Stimulated activated naive CD8-positive, alpha-beta T cell treated with anti-CD3 and anti-CD28 coated beads, Interleukin-15, amount 100 ng/mL, for 72 hours (primary cell): Measurements from ENCODE around the gene IFFO2.

Experiments used
- ATAC-seq: fragments of 150-1000 bp; cut with Tn5 transposase; 2 replicates; pipeline ENCODE4 v1.10.0; 2021; ENCODE audit warnings: mild to moderate bottlenecking, moderate library complexity
- DNase-seq, 2 donors: peaks; one replicate each; pipeline ENCODE4 v3.0.0; 2021 to 2022
- H3K27ac Mint-ChIP-seq, 2 donors: one replicate each; pipeline ENCODE4 v1.8.0; 2022; ENCODE audit warnings: mild to moderate bottlenecking in 2 of 2, mixed read lengths in 2 of 2, moderate library complexity in 2 of 2
- H3K27me3 Mint-ChIP-seq: one replicate; pipeline ENCODE4 v1.8.0; 2022; ENCODE audit warnings: mixed read lengths
- H3K4me1 Mint-ChIP-seq: one replicate; pipeline ENCODE4 v1.8.0; 2022; ENCODE audit warnings: mild to moderate bottlenecking, mixed read lengths
- H3K4me3 Mint-ChIP-seq, 2 donors: one replicate each; pipeline ENCODE4 v1.8.0; 2022; ENCODE audit warnings: mild to moderate bottlenecking in 2 of 2, mixed read lengths in 2 of 2, moderate library complexity in 1 of 2
- H3K9me3 Mint-ChIP-seq, 2 donors: one replicate each; pipeline ENCODE4 v1.8.0; 2022; ENCODE audit warnings: mixed read lengths in 2 of 2

The IFFO2 gene

DNA sequence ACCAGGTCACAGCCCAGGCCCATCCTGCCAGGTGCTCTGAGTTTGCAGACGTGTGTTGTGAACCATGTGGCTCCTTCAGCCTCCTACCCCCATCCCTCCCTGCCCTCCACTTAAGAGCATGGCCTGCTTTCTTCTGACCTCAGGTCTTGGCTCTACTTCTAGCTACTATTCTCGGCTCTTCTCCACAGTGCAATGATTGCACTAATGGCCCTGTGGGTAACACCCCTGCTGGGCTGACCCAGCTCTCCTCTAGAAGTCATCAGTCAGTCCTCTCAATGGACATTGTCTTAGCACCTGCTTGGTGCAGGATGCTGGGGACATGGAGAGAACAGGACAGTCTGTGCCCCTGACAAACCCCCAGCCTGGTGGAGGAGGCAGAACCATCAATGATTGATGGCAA, 22.2 kb upstream of the IFFO2 start:
- Mint-ChIP-seq H3K27me3 (peaks cover 35% of the 10 kb centered on the region), H3K27ac (no peak overlapping the region), H3K9me3 (peaks cover 23 to 28% of the 10 kb centered on the region in 2 donors), H3K4me3 (no peak overlapping the region), H3K4me1 (no peaks in the 10 kb centered on the region)
- ATAC-seq = no peak
- DNase-seq = no peak

DNA sequence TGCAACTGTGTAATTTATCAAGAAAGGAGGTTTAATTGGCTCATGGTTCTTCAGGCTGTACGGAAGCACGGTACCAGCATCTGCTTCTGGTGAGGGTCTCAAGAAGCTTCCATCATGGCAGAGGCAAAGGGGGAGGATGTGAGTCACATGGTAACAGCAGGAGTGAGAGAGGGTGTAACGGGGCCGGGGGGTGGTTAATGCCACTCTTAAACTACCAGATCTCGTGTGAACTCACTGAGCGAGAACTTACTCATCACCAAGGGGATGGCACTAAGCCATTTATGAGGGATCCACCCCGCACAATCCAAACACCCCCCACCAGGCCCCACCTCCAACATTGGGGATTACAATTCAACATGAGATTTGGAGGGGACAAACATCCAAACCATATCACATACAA, 21.0 kb upstream of the IFFO2 start:
- no peak for ATAC-seq
- H3K9me3 Mint-ChIP-seq = peaks cover 23 to 28% of the 10 kb centered on the region in 2 donors
- DNase-seq = no peak
- H3K4me3 Mint-ChIP-seq = no peak overlapping the region
- H3K27ac Mint-ChIP-seq = no peak overlapping the region
- H3K27me3 Mint-ChIP-seq = peaks cover 42% of the 10 kb centered on the region
- H3K4me1 Mint-ChIP-seq = peaks cover 11% of the 10 kb centered on the region

GRCh38 chr1:18976096-18976495, 19.6 kb upstream of the IFFO2 start:
- H3K27me3 Mint-ChIP-seq = peaks cover 36% of the 10 kb centered on the region
- DNase-seq (no peak), ATAC-seq (no peak)
- H3K9me3 Mint-ChIP-seq = peaks cover 15 to 17% of the 10 kb centered on the region in 2 donors
- H3K27ac Mint-ChIP-seq = no peak overlapping the region
- H3K4me3 Mint-ChIP-seq = no peak overlapping the region
- peaks cover 12% of the 10 kb centered on the region for H3K4me1 Mint-ChIP-seq

GRCh38 chr1:18974606-18975005, 18.1 kb upstream of the IFFO2 start:
- H3K4me3 Mint-ChIP-seq = no peak overlapping the region
- peaks cover 12% of the 10 kb centered on the region for H3K4me1 Mint-ChIP-seq
- ATAC-seq = no peak
- H3K9me3 Mint-ChIP-seq = peaks cover under 1 to 2% of the 10 kb centered on the region in 2 donors
- peaks cover 22% of the 10 kb centered on the region for H3K27me3 Mint-ChIP-seq
- no peak overlapping the region for H3K27ac Mint-ChIP-seq
- DNase-seq = no peak

DNA sequence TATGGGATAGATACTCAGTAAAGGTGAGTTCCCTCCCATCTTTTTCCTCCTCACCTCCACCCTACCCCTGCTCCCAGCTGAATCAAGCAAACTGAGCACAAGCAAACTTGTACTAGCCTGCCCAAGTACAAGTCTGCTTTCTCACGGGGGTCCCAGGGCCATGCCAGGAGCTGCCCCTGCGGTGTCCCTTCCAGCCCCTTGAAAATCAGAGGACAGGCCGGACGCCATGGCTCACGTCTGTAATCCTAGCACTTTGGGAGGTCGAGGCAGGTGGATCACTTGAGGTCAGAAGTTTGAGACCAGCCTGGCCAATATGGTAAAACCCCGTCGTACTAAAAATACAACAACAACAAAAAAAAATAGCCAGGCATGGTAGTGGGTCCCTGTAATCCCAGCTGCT, 17.5 kb upstream of the IFFO2 start:
- Mint-ChIP-seq H3K27me3 (peaks cover 16% of the 10 kb centered on the region), H3K4me3 (no peak overlapping the region), H3K27ac (no peak overlapping the region), H3K4me1 (peaks cover 12% of the 10 kb centered on the region), H3K9me3 (no peaks in the 10 kb centered on the region)
- no peak for DNase-seq
- no peak for ATAC-seq

- Mint-ChIP-seq H3K27ac (no peak overlapping the region), H3K27me3 (peaks cover 11% of the 10 kb centered on the region)
Measured at GRCh38 chr1:18973446-18973955, 17.0 kb upstream of the IFFO2 start.

GRCh38 chr1:18972991-18973390, 16.5 kb upstream of the IFFO2 start:
- H3K27me3 Mint-ChIP-seq = peaks cover 10% of the 10 kb centered on the region
- peaks cover 12% of the 10 kb centered on the region for H3K4me1 Mint-ChIP-seq
- DNase-seq (no peak), ATAC-seq (no peak)
- H3K27ac Mint-ChIP-seq = no peak overlapping the region
- no peak overlapping the region for H3K4me3 Mint-ChIP-seq
- H3K9me3 Mint-ChIP-seq = peaks cover 0 to 3% of the 10 kb centered on the region in 2 donors

More at GRCh38 chr1:18973446-18973955, 17.0 kb upstream of the IFFO2 start:
- no peak for DNase-seq
- Mint-ChIP-seq H3K4me3 (no peak overlapping the region), H3K4me1 (peaks cover 12% of the 10 kb centered on the region), H3K9me3 (peaks cover 0 to 2% of the 10 kb centered on the region in 2 donors)
- no peak for ATAC-seq

GRCh38 chr1:18972531-18972930, 16.1 kb upstream of the IFFO2 start:
- DNase-seq (no peak), ATAC-seq (peak; percentile 49)
- Mint-ChIP-seq H3K9me3 (peaks cover 0 to 3% of the 10 kb centered on the region in 2 donors), H3K4me3 (no peak overlapping the region), H3K27ac (peak overlapping the region in 1 of 2 donors; percentile 93), H3K27me3 (peaks cover 10% of the 10 kb centered on the region), H3K4me1 (peaks cover 12% of the 10 kb centered on the region)

GRCh38 chr1:18970762-18971161, 14.3 kb upstream of the IFFO2 start:
- DNase-seq (no peak), ATAC-seq (no peak)
- Mint-ChIP-seq H3K27me3 (peaks cover 10% of the 10 kb centered on the region), H3K4me1 (peaks cover 18% of the 10 kb centered on the region), H3K27ac (no peak overlapping the region), H3K9me3 (peaks cover 0 to 3% of the 10 kb centered on the region in 2 donors), H3K4me3 (no peak overlapping the region)

DNA sequence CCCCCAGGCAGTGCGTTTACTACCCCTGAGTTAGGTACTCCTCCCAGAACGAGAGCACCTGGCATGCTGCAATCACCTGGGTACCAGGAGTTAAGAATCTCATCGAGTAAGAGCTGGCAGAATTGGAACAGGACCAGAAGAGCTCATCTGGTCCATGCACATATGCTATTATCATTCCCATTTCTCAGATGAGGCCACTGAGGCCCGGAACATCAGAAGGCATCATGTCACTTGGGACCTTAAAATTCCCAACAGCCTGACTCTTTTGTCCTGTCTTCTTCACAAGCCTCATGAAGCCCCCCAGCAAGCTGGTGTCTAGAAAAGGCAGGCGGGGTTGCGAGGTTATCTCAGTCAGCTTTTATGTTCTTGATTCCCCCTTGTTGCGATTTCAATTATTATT, 13.9 kb upstream of the IFFO2 start:
- H3K27ac Mint-ChIP-seq = no peak overlapping the region
- H3K4me1 Mint-ChIP-seq = peaks cover 22% of the 10 kb centered on the region
- peaks cover 10% of the 10 kb centered on the region for H3K27me3 Mint-ChIP-seq
- H3K4me3 Mint-ChIP-seq = no peak overlapping the region
- DNase-seq = no peak
- ATAC-seq = no peak
- H3K9me3 Mint-ChIP-seq = peaks cover 0 to 3% of the 10 kb centered on the region in 2 donors

DNA sequence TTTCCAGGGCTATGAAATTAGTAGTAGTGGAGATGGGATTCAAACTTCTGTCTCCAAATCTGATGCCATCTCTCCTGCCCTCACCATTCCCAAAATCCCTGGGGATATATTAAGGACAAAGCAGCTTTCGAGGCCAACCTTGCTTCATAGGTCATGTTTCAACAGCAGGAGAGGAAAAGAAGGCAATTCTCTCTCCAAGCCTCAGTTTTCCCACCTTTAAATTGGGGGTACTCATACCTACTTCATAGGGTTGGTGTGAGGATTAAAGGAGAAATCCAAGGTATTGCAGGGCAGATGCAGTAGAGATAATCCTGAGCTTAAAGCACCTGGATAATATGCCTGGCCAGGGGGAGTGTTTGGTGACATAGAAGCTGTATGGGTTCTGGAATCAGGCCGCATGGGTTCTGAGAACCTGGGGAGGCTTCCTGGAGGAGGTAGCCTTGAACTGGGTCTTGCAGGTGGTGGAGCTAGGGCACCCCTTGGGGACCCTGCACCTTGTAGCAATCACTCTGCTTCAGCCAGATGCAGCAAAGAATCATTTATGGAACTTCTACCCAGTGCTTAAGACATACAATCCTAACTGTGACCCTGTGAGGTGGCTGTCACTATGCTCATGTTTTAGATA, 10.7 kb upstream of the IFFO2 start:
- Mint-ChIP-seq H3K4me1 (peaks cover 23% of the 10 kb centered on the region), H3K9me3 (peaks cover 0 to 3% of the 10 kb centered on the region in 2 donors), H3K27ac (peak overlapping the region in 1 of 2 donors; percentile 49), H3K4me3 (no peak overlapping the region), H3K27me3 (no peaks in the 10 kb centered on the region)
- no peak for ATAC-seq
- DNase-seq = no peak

DNA sequence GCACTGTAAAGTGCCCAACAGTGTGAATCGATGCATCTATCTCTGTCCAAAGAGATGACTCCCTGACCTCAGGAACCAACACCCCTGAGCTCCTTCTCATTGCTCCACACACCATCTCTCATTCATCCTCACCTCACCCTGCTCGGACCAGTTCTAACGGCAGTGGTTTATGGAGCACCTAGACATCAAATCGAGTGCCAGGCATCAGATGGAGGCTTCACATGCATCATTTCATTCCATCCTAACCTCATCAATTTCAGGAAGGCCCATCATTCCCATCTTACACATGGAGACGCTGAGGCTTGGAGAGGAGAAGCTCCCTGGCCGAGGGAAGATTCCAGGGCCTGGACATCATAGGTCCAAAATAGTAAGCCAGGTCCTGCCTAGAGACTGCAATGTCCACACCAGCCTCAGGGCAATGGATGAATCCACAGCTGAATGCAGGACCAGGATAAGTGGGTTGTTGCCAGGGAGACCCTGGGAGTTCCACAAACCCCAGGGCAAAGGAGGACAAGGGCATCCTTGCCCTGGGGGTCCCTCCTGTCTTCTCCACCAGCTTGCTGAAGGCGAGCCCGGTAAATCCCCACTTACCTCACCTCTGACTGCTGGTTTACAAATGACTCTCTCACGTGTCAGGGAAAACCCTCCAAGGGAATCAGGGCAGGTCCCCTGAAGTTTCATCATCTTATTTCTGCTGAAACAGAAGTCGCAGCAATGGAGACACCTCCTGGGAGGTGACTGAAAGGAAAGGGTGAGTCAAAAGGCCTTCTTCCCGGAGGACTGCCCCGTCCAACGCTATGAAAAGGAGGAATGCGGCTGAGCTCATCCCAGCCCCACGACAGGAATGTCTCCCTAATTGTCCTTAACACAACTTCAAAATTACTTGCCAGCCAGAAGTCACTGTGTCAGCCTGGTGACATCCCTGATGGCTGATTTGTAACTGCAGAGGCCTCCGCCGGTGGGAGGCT, 9.0 kb upstream of the IFFO2 start:
- peak; percentile 97 for ATAC-seq
- Mint-ChIP-seq H3K27ac (peak overlapping the region; percentile 90 to 94), H3K9me3 (peaks cover 0 to 3% of the 10 kb centered on the region in 2 donors), H3K4me3 (peak overlapping the region; percentile 13 to 52), H3K27me3 (no peaks in the 10 kb centered on the region), H3K4me1 (peaks cover 25% of the 10 kb centered on the region)
- peak; percentile 25 to 71 for DNase-seq

DNA sequence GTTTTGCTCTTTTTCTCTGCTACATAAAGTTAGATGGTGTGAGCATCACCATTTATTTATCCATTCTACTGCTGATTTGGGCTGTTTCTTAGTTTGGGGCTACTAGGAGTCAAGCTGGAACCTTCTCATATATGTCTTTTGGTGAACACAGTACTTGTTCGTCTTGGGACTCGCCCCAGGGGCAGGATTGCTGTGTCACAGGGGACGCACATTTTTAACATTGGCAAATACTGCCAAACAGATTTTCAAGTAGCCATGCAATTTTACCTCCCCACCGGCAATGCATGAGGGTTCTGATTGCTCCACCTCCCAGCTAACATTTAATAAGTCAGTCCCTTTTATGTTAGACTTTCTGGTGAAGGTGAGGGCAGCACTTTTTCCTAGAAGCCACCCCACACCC, 7.5 kb upstream of the IFFO2 start:
- DNase-seq (no peak), ATAC-seq (no peak)
- peaks cover 34% of the 10 kb centered on the region for H3K4me1 Mint-ChIP-seq
- no peak overlapping the region for H3K27ac Mint-ChIP-seq
- peaks cover 0 to 3% of the 10 kb centered on the region in 2 donors for H3K9me3 Mint-ChIP-seq
- no peaks in the 10 kb centered on the region for H3K27me3 Mint-ChIP-seq
- H3K4me3 Mint-ChIP-seq = no peak overlapping the region

GRCh38 chr1:18962855-18963737, 6.6 kb upstream of the IFFO2 start:
- no peaks in the 10 kb centered on the region for H3K9me3 Mint-ChIP-seq
- ATAC-seq = no peak
- DNase-seq = no peak
- no peak overlapping the region for H3K4me3 Mint-ChIP-seq
- H3K27ac Mint-ChIP-seq = no peak overlapping the region
- H3K27me3 Mint-ChIP-seq = no peaks in the 10 kb centered on the region
- peaks cover 42% of the 10 kb centered on the region for H3K4me1 Mint-ChIP-seq

- Mint-ChIP-seq H3K4me3 (no peak overlapping the region), H3K27me3 (no peaks in the 10 kb centered on the region), H3K9me3 (no peaks in the 10 kb centered on the region), H3K4me1 (peaks cover 50% of the 10 kb centered on the region), H3K27ac (no peak overlapping the region)
- DNase-seq (no peak), ATAC-seq (no peak)
Measured at GRCh38 chr1:18962121-18962721, 5.7 kb upstream of the IFFO2 start.
